GM23338 (cell line): ENCODE data around the gene CDK17. TPM values are rescaled to one million over a fixed set of nuclear protein-coding genes. Genes with fewer than 3 reads are reported as not detected.
"Not testable (repeated sequence)": the region's sequence is repeated elsewhere in the genome, so short reads cannot be mapped to it uniquely, and the experiment has no call there.

Experiments used
- ATAC-seq: fragments of 200-7000 bp; cut with Tn5 transposase; 3 replicates; pipeline ENCODE4 v1.9.1; 2020
- DNase-seq: peaks from one replicate; pipeline ENCODE4 v3.0.0-alpha.2; 2015; ENCODE audit warnings: low spot score
- H2AFZ ChIP-seq: fragments of 200-600 bp; sonication (generic); 2 replicates; pipeline ENCODE4 v1.8.0; 2016; ENCODE audit warnings: antibody characterized with exemption, mild to moderate bottlenecking, moderate library complexity
- H3F3A ChIP-seq: fragments of 200-600 bp; sonication (generic); replicated peaks from 2 replicates; pipeline ENCODE4 v1.8.0; 2017; ENCODE audit warnings: antibody characterized with exemption, mixed run types, low read depth
- H3K27ac ChIP-seq: fragments of 200-600 bp; sonication (generic); 2 replicates; pipeline ENCODE4 v1.6.1; 2016; ENCODE audit warnings: low read depth
- H3K27me3 ChIP-seq: fragments of 200-600 bp; sonication (generic); 2 replicates; pipeline ENCODE4 v1.8.0; 2016; ENCODE audit warnings: mild to moderate bottlenecking, mixed run types, moderate library complexity; ENCODE audit not compliant: insufficient read depth
- H3K36me3 ChIP-seq: fragments of 200-600 bp; sonication (generic); 2 replicates; pipeline ENCODE4 v1.8.0; 2016; ENCODE audit warnings: mild to moderate bottlenecking; ENCODE audit not compliant: insufficient read depth
- H3K4me1 ChIP-seq: fragments of 200-600 bp; sonication (generic); 2 replicates; pipeline ENCODE4 v1.8.0; 2016; ENCODE audit warnings: mild to moderate bottlenecking, moderate library complexity; ENCODE audit not compliant: insufficient read depth
- H3K4me2 ChIP-seq: fragments of 200-600 bp; sonication (generic); 2 replicates; pipeline ENCODE4 v1.7.1; 2017; ENCODE audit warnings: mixed run types
- H3K4me3 ChIP-seq: fragments of 200-600 bp; sonication (generic); 2 replicates; pipeline ENCODE4 v1.6.1; 2016; ENCODE audit warnings: mixed run types
- H3K79me2 ChIP-seq: fragments of 200-600 bp; sonication (generic); replicated peaks from 2 replicates; pipeline ENCODE4 v1.8.0; 2017; ENCODE audit warnings: mild to moderate bottlenecking; ENCODE audit not compliant: insufficient read depth
- H3K9me2 ChIP-seq: fragments of 200-600 bp; sonication (generic); 2 replicates; pipeline ENCODE4 v1.8.0; 2017; ENCODE audit not compliant: insufficient read depth
- H4K20me1 ChIP-seq: fragments of 200-600 bp; sonication (generic); replicated peaks from 2 replicates; pipeline ENCODE4 v1.8.0; 2017; ENCODE audit warnings: mild to moderate bottlenecking; ENCODE audit not compliant: insufficient read depth
- H3K27ac Mint-ChIP-seq: 2 replicates; pipeline ENCODE4 v1.8.0; 2020; ENCODE audit warnings: inconsistent platforms, mild to moderate bottlenecking, moderate library complexity, mixed read lengths
- H3K27me3 Mint-ChIP-seq: 3 replicates; pipeline ENCODE4 v1.8.0; 2022; ENCODE audit warnings: low read depth, mild to moderate bottlenecking, moderate library complexity, mixed read lengths, inconsistent platforms; ENCODE audit not compliant: insufficient read depth, poor library complexity
- H3K36me3 Mint-ChIP-seq: 3 replicates; pipeline ENCODE4 v1.8.0; 2021; ENCODE audit warnings: low read depth, mild to moderate bottlenecking, inconsistent platforms, moderate library complexity, mixed read lengths
- H3K4me1 Mint-ChIP-seq: 3 replicates; pipeline ENCODE4 v1.8.0; 2020; ENCODE audit warnings: mild to moderate bottlenecking, inconsistent platforms, mixed read lengths
- H3K4me3 Mint-ChIP-seq: 3 replicates; pipeline ENCODE4 v1.8.0; 2021; ENCODE audit warnings: moderate library complexity, mild to moderate bottlenecking, inconsistent platforms, mixed read lengths
- H3K9me3 Mint-ChIP-seq: 3 replicates; pipeline ENCODE4 v1.8.0; 2020; ENCODE audit warnings: moderate library complexity, mild to moderate bottlenecking, inconsistent platforms, mixed read lengths
- CREB1 ChIP-seq: fragments of 250-450 bp; sonication (Bioruptor Pico); IDR thresholded peaks from 2 replicates; pipeline ENCODE4 v1.5.0; 2020; ENCODE audit warnings: low read depth, mild to moderate bottlenecking, moderate library complexity
- EZH2 ChIP-seq: fragments of 200-600 bp; sonication (generic); IDR thresholded peaks from one replicate; pipeline ENCODE4 v1.8.0; 2017; ENCODE audit warnings: antibody characterized with exemption, mild to moderate bottlenecking, low read depth; ENCODE audit not compliant: unreplicated experiment
- EZH2phosphoT487 ChIP-seq: fragments of 200-600 bp; sonication (generic); IDR thresholded peaks from one replicate; pipeline ENCODE4 v1.8.1; 2018; ENCODE audit warnings: antibody characterized with exemption; ENCODE audit not compliant: unreplicated experiment
- POLR2AphosphoS5 ChIP-seq: IDR thresholded peaks from 2 replicates; pipeline ENCODE4 v1.6.1; 2016; ENCODE audit warnings: antibody characterized with exemption, low read depth
- STAT1 ChIP-seq: IDR thresholded peaks from one replicate; pipeline ENCODE4 v1.6.1; 2016; ENCODE audit warnings: antibody characterized with exemption; ENCODE audit not compliant: unreplicated experiment
- ZNF114 ChIP-seq: fragments of 250-450 bp; sonication (Bioruptor Pico); IDR thresholded peaks from 2 replicates; pipeline ENCODE4 v1.5.0; 2020; ENCODE audit warnings: mild to moderate bottlenecking, moderate library complexity
- polyA plus RNA-seq: library from polyadenylated mRNA; unstranded; fragments of >200 nt; fragmentation: Nextera tagmentation; extraction: Ambion mirVana; gene quantifications from 2 replicates; pipeline ENCODE4 v1.2.1, GENCODE V29; 2016
- total RNA-seq: library from RNA; depleted of rRNA; stranded (reverse); fragments of >200 nt; shearing (Covaris generic); gene quantifications from 2 replicates; pipeline ENCODE4 v1.2.3, GENCODE V29; 2014
- TF ChIP-seq, protein P1 (sequence below), 2 experiments: fragments of 200-600 bp in 1 of 2; sonication (generic) in 1 of 2; conservative IDR thresholded peaks; 2 replicates each; pipeline versions ENCODE4 v1.5.1 to v1.6.1; 2016 to 2017; ENCODE audit warnings: antibody characterized with exemption in 2 of 2, low read depth in 2 of 2, mild to moderate bottlenecking in 2 of 2, moderate library complexity in 1 of 2
- TF ChIP-seq, protein P2 (sequence below): IDR thresholded peaks from one replicate; pipeline ENCODE4 v1.6.1; 2018; ENCODE audit warnings: antibody characterized with exemption; ENCODE audit not compliant: unreplicated experiment
- TF ChIP-seq, protein P3 (sequence below): fragments of 250-450 bp; sonication (Bioruptor Pico); IDR thresholded peaks from 2 replicates; pipeline ENCODE4 v1.5.0; 2020; ENCODE audit warnings: mild to moderate bottlenecking, moderate library complexity

CDK17 gene
- total and polyA plus RNA-seq, 2 experiments from 2014 or later = 7.6 to 34.2 TPM

DNA sequence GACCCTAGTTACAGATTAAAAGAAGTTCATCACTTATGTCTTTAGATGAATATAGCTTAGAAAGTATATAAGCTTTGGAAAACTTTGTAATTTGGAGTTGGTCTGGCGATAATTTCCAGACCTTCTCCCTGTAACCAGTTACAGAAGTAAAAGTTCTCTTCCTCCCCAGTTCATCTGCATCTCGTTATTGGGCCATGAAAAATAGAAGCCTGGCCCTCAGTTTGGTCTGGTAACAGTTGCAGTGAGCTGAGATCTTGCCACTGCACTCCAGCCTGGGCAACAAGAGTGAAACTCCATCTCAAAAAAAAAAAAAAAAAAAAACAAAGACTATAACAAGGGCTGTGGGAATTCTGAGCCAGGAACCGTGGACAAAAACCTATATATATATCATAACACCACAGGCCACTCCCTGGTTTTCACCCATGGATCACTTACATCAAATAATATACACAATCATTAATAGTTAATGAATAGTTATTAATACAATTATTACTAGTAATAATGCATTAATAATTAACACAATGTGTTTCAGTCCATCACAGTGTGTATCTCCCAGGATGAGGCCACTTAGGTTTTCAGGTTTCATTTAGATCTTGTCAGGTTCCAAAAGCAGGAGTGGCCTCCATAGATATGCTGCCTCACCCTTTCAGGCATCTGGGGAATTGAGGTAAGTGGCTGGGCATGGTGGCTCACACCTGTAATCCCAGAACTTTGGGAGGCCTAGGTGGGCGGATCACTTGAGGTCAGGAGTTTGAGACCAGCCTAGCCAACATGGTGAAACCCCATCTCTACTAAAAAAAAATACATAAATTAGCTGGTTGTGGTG, 32.5 kb upstream of the CDK17 start:
- not testable (repeated sequence) for H3K27ac ChIP-seq, H2AFZ ChIP-seq, H3K27me3 ChIP-seq, H3K27me3 Mint-ChIP-seq, DNase-seq, H3K4me3 Mint-ChIP-seq, H3K9me3 Mint-ChIP-seq, H3K4me3 ChIP-seq, H4K20me1 ChIP-seq, H3K79me2 ChIP-seq, ATAC-seq, H3K27ac Mint-ChIP-seq, H3K36me3 ChIP-seq, H3K9me2 ChIP-seq, H3F3A ChIP-seq, H3K4me2 ChIP-seq, H3K4me1 Mint-ChIP-seq, H3K36me3 Mint-ChIP-seq, H3K4me1 ChIP-seq

DNA sequence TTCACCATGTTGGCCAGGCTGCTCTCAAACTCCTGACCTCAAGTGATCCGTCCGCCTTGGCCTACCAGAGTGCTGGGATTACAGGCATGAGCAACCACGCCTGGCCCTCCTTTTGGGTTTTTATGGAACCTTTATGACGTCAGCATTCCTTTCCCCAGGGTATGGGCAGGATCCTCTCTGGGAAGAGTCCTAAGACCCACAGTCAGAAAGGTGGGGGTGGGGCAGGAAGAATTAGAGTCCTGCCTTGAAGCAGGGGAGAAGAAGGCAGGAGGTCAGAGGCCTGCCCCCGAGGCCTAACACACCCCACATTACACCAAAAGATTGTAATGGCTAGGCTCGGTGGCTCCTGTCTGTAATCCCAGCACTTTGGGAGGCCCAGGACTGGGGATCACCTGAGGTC, 30.8 kb upstream of the CDK17 start:
- Histone ChIP-seq H3K27ac (no peak overlapping the region), H3F3A (no peaks in the 10 kb centered on the region), H3K4me1 (peaks cover 6% of the 10 kb centered on the region; the same call in 1 of the 2 replicates), H3K36me3 (no peaks in the 10 kb centered on the region), H2AFZ (no peak overlapping the region), H3K9me2 (no peaks in the 10 kb centered on the region), H4K20me1 (no peaks in the 10 kb centered on the region), H3K27me3 (no peaks in the 10 kb centered on the region), H3K4me3 (no peak overlapping the region), H3K4me2 (no peak overlapping the region), H3K79me2 (no peaks in the 10 kb centered on the region)
- DNase-seq (no peak), ATAC-seq (no peak)
- Mint-ChIP-seq H3K4me3 (no peak overlapping the region), H3K27me3 (peaks cover 5% of the 10 kb centered on the region), H3K4me1 (peaks cover 6% of the 10 kb centered on the region), H3K27ac (no peak overlapping the region), H3K9me3 (peaks cover 3% of the 10 kb centered on the region; the same call in 1 of the 3 replicates), H3K36me3 (no peaks in the 10 kb centered on the region)
- TF ChIP-seq STAT1 = no peak
- TF ChIP-seq, protein P1, sequence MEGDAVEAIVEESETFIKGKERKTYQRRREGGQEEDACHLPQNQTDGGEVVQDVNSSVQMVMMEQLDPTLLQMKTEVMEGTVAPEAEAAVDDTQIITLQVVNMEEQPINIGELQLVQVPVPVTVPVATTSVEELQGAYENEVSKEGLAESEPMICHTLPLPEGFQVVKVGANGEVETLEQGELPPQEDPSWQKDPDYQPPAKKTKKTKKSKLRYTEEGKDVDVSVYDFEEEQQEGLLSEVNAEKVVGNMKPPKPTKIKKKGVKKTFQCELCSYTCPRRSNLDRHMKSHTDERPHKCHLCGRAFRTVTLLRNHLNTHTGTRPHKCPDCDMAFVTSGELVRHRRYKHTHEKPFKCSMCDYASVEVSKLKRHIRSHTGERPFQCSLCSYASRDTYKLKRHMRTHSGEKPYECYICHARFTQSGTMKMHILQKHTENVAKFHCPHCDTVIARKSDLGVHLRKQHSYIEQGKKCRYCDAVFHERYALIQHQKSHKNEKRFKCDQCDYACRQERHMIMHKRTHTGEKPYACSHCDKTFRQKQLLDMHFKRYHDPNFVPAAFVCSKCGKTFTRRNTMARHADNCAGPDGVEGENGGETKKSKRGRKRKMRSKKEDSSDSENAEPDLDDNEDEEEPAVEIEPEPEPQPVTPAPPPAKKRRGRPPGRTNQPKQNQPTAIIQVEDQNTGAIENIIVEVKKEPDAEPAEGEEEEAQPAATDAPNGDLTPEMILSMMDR (conservative IDR thresholded peaks at IDR 0.05; ENCODE audit: low read depth in 2 of 2) = no peak
- TF ChIP-seq, protein P2, sequence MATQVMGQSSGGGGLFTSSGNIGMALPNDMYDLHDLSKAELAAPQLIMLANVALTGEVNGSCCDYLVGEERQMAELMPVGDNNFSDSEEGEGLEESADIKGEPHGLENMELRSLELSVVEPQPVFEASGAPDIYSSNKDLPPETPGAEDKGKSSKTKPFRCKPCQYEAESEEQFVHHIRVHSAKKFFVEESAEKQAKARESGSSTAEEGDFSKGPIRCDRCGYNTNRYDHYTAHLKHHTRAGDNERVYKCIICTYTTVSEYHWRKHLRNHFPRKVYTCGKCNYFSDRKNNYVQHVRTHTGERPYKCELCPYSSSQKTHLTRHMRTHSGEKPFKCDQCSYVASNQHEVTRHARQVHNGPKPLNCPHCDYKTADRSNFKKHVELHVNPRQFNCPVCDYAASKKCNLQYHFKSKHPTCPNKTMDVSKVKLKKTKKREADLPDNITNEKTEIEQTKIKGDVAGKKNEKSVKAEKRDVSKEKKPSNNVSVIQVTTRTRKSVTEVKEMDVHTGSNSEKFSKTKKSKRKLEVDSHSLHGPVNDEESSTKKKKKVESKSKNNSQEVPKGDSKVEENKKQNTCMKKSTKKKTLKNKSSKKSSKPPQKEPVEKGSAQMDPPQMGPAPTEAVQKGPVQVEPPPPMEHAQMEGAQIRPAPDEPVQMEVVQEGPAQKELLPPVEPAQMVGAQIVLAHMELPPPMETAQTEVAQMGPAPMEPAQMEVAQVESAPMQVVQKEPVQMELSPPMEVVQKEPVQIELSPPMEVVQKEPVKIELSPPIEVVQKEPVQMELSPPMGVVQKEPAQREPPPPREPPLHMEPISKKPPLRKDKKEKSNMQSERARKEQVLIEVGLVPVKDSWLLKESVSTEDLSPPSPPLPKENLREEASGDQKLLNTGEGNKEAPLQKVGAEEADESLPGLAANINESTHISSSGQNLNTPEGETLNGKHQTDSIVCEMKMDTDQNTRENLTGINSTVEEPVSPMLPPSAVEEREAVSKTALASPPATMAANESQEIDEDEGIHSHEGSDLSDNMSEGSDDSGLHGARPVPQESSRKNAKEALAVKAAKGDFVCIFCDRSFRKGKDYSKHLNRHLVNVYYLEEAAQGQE = no peak
- no peak for TF ChIP-seq POLR2AphosphoS5
- TF ChIP-seq EZH2phosphoT487 = no peak
- TF ChIP-seq, protein P3, sequence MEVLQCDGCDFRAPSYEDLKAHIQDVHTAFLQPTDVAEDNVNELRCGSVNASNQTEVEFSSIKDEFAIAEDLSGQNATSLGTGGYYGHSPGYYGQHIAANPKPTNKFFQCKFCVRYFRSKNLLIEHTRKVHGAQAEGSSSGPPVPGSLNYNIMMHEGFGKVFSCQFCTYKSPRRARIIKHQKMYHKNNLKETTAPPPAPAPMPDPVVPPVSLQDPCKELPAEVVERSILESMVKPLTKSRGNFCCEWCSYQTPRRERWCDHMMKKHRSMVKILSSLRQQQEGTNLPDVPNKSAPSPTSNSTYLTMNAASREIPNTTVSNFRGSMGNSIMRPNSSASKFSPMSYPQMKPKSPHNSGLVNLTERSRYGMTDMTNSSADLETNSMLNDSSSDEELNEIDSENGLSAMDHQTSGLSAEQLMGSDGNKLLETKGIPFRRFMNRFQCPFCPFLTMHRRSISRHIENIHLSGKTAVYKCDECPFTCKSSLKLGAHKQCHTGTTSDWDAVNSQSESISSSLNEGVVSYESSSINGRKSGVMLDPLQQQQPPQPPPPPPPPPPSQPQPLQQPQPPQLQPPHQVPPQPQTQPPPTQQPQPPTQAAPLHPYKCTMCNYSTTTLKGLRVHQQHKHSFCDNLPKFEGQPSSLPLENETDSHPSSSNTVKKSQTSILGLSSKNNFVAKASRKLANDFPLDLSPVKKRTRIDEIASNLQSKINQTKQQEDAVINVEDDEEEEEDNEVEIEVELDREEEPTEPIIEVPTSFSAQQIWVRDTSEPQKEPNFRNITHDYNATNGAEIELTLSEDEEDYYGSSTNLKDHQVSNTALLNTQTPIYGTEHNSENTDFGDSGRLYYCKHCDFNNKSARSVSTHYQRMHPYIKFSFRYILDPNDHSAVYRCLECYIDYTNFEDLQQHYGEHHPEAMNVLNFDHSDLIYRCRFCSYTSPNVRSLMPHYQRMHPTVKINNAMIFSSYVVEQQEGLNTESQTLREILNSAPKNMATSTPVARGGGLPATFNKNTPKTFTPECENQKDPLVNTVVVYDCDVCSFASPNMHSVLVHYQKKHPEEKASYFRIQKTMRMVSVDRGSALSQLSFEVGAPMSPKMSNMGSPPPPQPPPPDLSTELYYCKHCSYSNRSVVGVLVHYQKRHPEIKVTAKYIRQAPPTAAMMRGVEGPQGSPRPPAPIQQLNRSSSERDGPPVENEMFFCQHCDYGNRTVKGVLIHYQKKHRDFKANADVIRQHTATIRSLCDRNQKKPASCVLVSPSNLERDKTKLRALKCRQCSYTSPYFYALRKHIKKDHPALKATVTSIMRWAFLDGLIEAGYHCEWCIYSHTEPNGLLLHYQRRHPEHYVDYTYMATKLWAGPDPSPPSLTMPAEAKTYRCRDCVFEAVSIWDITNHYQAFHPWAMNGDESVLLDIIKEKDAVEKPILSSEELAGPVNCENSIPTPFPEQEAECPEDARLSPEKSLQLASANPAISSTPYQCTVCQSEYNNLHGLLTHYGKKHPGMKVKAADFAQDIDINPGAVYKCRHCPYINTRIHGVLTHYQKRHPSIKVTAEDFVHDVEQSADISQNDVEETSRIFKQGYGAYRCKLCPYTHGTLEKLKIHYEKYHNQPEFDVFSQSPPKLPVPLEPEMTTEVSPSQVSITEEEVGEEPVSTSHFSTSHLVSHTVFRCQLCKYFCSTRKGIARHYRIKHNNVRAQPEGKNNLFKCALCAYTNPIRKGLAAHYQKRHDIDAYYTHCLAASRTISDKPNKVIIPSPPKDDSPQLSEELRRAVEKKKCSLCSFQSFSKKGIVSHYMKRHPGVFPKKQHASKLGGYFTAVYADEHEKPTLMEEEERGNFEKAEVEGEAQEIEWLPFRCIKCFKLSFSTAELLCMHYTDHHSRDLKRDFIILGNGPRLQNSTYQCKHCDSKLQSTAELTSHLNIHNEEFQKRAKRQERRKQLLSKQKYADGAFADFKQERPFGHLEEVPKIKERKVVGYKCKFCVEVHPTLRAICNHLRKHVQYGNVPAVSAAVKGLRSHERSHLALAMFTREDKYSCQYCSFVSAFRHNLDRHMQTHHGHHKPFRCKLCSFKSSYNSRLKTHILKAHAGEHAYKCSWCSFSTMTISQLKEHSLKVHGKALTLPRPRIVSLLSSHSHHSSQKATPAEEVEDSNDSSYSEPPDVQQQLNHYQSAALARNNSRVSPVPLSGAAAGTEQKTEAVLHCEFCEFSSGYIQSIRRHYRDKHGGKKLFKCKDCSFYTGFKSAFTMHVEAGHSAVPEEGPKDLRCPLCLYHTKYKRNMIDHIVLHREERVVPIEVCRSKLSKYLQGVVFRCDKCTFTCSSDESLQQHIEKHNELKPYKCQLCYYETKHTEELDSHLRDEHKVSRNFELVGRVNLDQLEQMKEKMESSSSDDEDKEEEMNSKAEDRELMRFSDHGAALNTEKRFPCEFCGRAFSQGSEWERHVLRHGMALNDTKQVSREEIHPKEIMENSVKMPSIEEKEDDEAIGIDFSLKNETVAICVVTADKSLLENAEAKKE = no peak
- TF ChIP-seq CREB1 (CRISPR knock-in tag) = no peak
- no peak for TF ChIP-seq ZNF114
- TF ChIP-seq EZH2 = no peak
